Type B pancreatic cell (in vitro differentiated cells): Measurements from ENCODE around the gene NOL9. TPM values are rescaled to one million over a fixed set of nuclear protein-coding genes. Genes with fewer than 3 reads are reported as not detected.

ENCODE experiments used
- DNase-seq: peaks from one replicate; pipeline ENCODE4 v3.0.0; 2021; ENCODE audit warnings: mixed read lengths; ENCODE audit not compliant: unreplicated experiment; ENCODE audit errors: extremely low spot score
- H3K27ac Mint-ChIP-seq: 2 replicates; pipeline ENCODE4 v1.8.0; 2021; ENCODE audit warnings: mild to moderate bottlenecking, mixed read lengths
- H3K27me3 Mint-ChIP-seq: 2 replicates; pipeline ENCODE4 v1.8.0; 2021; ENCODE audit warnings: mixed read lengths
- H3K36me3 Mint-ChIP-seq: 2 replicates; pipeline ENCODE4 v1.8.0; 2021; ENCODE audit warnings: mixed read lengths
- H3K4me1 Mint-ChIP-seq: one replicate; pipeline ENCODE4 v1.8.0; 2021; ENCODE audit warnings: mixed read lengths; ENCODE audit not compliant: unreplicated experiment
- H3K4me3 Mint-ChIP-seq: 2 replicates; pipeline ENCODE4 v1.8.0; 2021; ENCODE audit warnings: mild to moderate bottlenecking, mixed read lengths
- H3K9me3 Mint-ChIP-seq: 2 replicates; pipeline ENCODE4 v1.8.0; 2021; ENCODE audit warnings: mixed read lengths
- CTCF ChIP-seq: fragments of 200-600 bp; sonication (generic); conservative IDR thresholded peaks from 2 replicates; pipeline ENCODE4 v1.5.0; 2021; ENCODE audit warnings: antibody characterized with exemption, mild to moderate bottlenecking
- total RNA-seq: library from RNA; stranded (reverse); gene quantifications from 2 replicates; pipeline ENCODE4 v1.2.1, GENCODE V29; 2021; ENCODE audit warnings: low replicate concordance

Gene NOL9
- total RNA-seq, 1 donor from 2014 or later: 43.0 TPM

GRCh38 chr1:6588128-6588892, 34.0 kb upstream of the NOL9 start:
- DNase-seq: no peak
- no peak for TF ChIP-seq CTCF
- Mint-ChIP-seq H3K36me3 (no peaks in the 10 kb centered on the region), H3K4me1 (no peaks in the 10 kb centered on the region), H3K9me3 (no peaks in the 10 kb centered on the region), H3K4me3 (no peak overlapping the region), H3K27me3 (no peaks in the 10 kb centered on the region), H3K27ac (peak overlapping the region; percentile 56)

- Mint-ChIP-seq H3K4me3 (no peak overlapping the region), H3K9me3 (no peaks in the 10 kb centered on the region), H3K4me1 (peaks cover 2% of the 10 kb centered on the region), H3K36me3 (no peaks in the 10 kb centered on the region), H3K27me3 (no peaks in the 10 kb centered on the region), H3K27ac (peak overlapping the region; percentile 56)
- no peak for DNase-seq
- TF ChIP-seq CTCF: no peak
Observed at GRCh38 chr1:6587261-6588005, 33.1 kb upstream of the NOL9 start.

GRCh38 chr1:6586404-6586816, 32.1 kb upstream of the NOL9 start:
- no peak for DNase-seq
- H3K27me3 Mint-ChIP-seq: no peaks in the 10 kb centered on the region
- no peak for TF ChIP-seq CTCF
- H3K36me3 Mint-ChIP-seq: no peaks in the 10 kb centered on the region
- peaks cover 9% of the 10 kb centered on the region for H3K4me1 Mint-ChIP-seq
- H3K27ac Mint-ChIP-seq: no peak overlapping the region
- H3K4me3 Mint-ChIP-seq: no peak overlapping the region
- no peaks in the 10 kb centered on the region for H3K9me3 Mint-ChIP-seq

- Mint-ChIP-seq H3K27me3 (no peaks in the 10 kb centered on the region), H3K4me3 (no peak overlapping the region), H3K36me3 (no peaks in the 10 kb centered on the region), H3K9me3 (no peaks in the 10 kb centered on the region), H3K4me1 (peaks cover 10% of the 10 kb centered on the region), H3K27ac (no peak overlapping the region)
- TF ChIP-seq CTCF: no peak
- no peak for DNase-seq
Observed at GRCh38 chr1:6585841-6586240, 31.5 kb upstream of the NOL9 start.

- no peaks in the 10 kb centered on the region for H3K36me3 Mint-ChIP-seq
- no peak overlapping the region for H3K4me3 Mint-ChIP-seq
- no peak for TF ChIP-seq CTCF
- DNase-seq: no peak
- no peaks in the 10 kb centered on the region for H3K9me3 Mint-ChIP-seq
- H3K4me1 Mint-ChIP-seq: peaks cover 15% of the 10 kb centered on the region
- no peaks in the 10 kb centered on the region for H3K27me3 Mint-ChIP-seq
- H3K27ac Mint-ChIP-seq: peak overlapping the region; percentile 58
Observed at GRCh38 chr1:6585081-6585722, 30.9 kb upstream of the NOL9 start.
